WTC11 (cell line): ENCODE results near the gene ITPR2.

Experiments used
- TEAD4 ChIP-seq: sonication (generic); formaldehyde crosslinking; IDR thresholded peaks from 2 replicates; pipeline ENCODE4 v1.8.0; 2022; ENCODE audit warnings: mild to moderate bottlenecking, missing genetic modification reagents
- ZNF232 ChIP-seq: sonication (generic); formaldehyde crosslinking; IDR thresholded peaks from 2 replicates; pipeline ENCODE4 v1.8.0; 2022; ENCODE audit warnings: mild to moderate bottlenecking, missing genetic modification reagents
- ZNF317 ChIP-seq: sonication (generic); formaldehyde crosslinking; IDR thresholded peaks from 2 replicates; pipeline ENCODE4 v1.8.1; 2023; ENCODE audit warnings: low read depth, mild to moderate bottlenecking, moderate library complexity, missing genetic modification reagents, borderline replicate concordance
- TF ChIP-seq, protein P1 (sequence below): fragments of 200-600 bp; IDR thresholded peaks from 2 replicates; pipeline ENCODE4 v1.8.0; 2022; ENCODE audit warnings: antibody characterized with exemption
- TF ChIP-seq, protein P2 (sequence below): sonication (generic); formaldehyde crosslinking; IDR thresholded peaks from 2 replicates; pipeline ENCODE4 v1.8.1; 2022; ENCODE audit warnings: low read depth, missing genetic modification reagents, borderline replicate concordance
- TF ChIP-seq, protein P3 (sequence below): sonication (generic); formaldehyde crosslinking; IDR thresholded peaks from 2 replicates; pipeline ENCODE4 v1.8.1; 2023; ENCODE audit warnings: mild to moderate bottlenecking, missing genetic modification reagents
- TF ChIP-seq, protein P4 (sequence below): sonication (generic); formaldehyde crosslinking; IDR thresholded peaks from 2 replicates; pipeline ENCODE4 v1.8.1; 2022; ENCODE audit warnings: mild to moderate bottlenecking, moderate library complexity, missing genetic modification reagents

DNA sequence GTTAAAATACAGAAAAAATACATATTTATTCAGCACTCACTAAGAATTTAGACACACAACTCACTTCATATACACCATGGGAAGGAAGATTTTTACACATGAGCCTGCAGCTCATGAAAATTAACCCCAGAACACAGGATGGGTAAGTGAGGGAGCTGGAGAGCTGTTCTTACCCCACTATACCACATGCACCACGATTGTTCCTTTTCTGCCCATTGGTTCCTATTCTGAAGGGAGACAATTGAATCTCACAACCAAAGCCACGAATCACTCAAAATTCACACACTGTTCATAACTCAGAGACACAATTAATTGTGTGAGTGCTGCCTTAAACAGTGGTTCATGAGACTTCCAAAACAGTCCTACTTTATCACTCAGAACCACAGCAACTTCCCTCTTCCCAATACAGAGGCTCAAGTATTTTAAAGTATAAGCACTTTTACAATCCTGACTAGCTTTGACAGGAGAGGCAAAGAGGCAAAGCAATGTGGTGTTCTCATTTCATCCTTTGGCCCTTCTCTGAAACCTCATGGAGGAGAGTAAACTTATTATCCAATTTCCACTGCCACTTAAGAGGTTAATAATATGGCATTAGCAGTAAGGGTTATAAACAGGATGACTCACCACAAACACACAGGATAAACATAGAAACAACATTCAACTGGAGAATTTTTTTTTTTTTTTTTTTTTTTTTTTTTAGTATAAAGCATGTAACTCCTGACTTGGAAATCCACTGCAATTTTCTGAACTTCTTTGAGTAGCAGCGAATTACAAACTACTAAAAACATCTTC is 59.5 kb downstream of the ITPR2 start:
- TF ChIP-seq, protein P1, sequence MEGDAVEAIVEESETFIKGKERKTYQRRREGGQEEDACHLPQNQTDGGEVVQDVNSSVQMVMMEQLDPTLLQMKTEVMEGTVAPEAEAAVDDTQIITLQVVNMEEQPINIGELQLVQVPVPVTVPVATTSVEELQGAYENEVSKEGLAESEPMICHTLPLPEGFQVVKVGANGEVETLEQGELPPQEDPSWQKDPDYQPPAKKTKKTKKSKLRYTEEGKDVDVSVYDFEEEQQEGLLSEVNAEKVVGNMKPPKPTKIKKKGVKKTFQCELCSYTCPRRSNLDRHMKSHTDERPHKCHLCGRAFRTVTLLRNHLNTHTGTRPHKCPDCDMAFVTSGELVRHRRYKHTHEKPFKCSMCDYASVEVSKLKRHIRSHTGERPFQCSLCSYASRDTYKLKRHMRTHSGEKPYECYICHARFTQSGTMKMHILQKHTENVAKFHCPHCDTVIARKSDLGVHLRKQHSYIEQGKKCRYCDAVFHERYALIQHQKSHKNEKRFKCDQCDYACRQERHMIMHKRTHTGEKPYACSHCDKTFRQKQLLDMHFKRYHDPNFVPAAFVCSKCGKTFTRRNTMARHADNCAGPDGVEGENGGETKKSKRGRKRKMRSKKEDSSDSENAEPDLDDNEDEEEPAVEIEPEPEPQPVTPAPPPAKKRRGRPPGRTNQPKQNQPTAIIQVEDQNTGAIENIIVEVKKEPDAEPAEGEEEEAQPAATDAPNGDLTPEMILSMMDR: no peak
- TF ChIP-seq, protein P2, sequence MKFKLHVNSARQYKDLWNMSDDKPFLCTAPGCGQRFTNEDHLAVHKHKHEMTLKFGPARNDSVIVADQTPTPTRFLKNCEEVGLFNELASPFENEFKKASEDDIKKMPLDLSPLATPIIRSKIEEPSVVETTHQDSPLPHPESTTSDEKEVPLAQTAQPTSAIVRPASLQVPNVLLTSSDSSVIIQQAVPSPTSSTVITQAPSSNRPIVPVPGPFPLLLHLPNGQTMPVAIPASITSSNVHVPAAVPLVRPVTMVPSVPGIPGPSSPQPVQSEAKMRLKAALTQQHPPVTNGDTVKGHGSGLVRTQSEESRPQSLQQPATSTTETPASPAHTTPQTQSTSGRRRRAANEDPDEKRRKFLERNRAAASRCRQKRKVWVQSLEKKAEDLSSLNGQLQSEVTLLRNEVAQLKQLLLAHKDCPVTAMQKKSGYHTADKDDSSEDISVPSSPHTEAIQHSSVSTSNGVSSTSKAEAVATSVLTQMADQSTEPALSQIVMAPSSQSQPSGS (CRISPR knock-in tag): no peak
- TF ChIP-seq, protein P3, sequence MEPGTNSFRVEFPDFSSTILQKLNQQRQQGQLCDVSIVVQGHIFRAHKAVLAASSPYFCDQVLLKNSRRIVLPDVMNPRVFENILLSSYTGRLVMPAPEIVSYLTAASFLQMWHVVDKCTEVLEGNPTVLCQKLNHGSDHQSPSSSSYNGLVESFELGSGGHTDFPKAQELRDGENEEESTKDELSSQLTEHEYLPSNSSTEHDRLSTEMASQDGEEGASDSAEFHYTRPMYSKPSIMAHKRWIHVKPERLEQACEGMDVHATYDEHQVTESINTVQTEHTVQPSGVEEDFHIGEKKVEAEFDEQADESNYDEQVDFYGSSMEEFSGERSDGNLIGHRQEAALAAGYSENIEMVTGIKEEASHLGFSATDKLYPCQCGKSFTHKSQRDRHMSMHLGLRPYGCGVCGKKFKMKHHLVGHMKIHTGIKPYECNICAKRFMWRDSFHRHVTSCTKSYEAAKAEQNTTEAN (CRISPR knock-in tag): no peak
- TF ChIP-seq ZNF232 (CRISPR knock-in tag): no peak
- no peak for TF ChIP-seq ZNF317 (CRISPR knock-in tag)
- no peak for TF ChIP-seq TEAD4
- TF ChIP-seq, protein P4, sequence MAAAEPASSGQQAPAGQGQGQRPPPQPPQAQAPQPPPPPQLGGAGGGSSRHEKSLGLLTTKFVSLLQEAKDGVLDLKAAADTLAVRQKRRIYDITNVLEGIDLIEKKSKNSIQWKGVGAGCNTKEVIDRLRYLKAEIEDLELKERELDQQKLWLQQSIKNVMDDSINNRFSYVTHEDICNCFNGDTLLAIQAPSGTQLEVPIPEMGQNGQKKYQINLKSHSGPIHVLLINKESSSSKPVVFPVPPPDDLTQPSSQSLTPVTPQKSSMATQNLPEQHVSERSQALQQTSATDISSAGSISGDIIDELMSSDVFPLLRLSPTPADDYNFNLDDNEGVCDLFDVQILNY: no peak
